Measurements from ENCODE around the gene GDI2. TPM values are rescaled to one million over a fixed set of nuclear protein-coding genes. Genes with fewer than 3 reads are reported as not detected.
"Not testable (repeated sequence)": the region's sequence is repeated elsewhere in the genome, so short reads cannot be mapped to it uniquely, and the experiment has no call there.

The GDI2 gene
- polyA plus RNA-seq, 3 donors = 334 to 363 (median 345) TPM

DNA sequence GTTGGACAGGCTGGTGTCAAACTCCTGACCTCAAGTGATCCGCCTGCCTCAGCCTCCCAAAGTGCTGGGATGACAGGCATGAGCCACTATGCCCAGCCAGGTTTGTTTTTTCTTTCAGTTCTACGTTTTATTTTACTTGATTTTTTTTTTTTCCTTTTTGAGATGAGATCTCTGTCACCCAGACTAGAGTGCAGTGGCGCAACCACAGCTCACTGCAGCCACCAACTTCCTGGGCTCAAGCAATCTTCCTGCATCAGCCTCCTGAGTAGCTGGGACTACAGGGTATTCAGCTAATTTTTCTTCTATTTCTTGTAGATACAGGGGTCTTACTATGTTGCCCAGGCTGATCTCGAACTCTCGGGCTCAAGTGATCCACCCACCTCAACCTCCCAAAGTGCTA, 24.3 kb downstream of the GDI2 start:
- DNase-seq (ENCODE audit: low read depth in 3 of 3, low spot score in 2 of 3) = no peak

DNA sequence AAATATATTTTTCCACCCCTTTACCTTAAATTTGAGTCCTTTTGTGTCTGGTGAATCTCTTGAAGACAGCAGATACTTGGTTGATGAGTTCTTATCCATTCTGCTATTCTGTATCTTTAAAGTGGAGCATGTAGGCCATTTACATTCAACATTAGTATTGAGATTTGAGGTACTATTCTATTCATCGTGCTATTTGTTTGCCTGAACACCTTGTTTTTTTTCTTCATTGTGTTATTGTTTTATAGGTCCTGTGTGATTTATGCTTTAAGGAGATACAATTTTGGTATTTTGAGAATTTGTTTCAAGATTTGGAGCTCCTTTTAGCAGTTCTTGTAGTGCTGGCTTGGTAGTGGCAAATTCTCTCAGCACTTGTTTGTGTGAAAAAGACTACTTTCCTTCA, 29.9 kb downstream of the GDI2 start:
- DNase-seq (ENCODE audit: low read depth in 3 of 3, low spot score in 2 of 3) = no peak

DNA sequence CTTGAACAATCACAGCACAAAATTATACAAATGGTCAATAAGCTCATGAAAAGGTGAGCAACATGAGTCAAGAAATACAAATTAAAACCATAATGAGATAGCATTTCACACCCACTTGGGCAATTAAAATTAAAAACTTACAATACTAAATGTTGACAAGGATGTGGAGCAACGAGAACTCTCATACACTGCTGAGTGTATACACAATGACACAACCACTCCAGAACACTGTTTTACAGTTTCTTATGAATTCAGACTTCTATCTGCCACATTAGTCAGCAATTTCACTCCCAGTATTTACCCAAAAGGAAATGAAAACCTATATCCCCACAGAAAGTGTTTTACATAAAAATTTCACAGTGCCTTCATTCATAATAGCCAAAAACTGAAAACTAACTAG, 31.1 kb downstream of the GDI2 start:
- DNase-seq (ENCODE audit: low read depth in 3 of 3, low spot score in 2 of 3) = no peak

DNA sequence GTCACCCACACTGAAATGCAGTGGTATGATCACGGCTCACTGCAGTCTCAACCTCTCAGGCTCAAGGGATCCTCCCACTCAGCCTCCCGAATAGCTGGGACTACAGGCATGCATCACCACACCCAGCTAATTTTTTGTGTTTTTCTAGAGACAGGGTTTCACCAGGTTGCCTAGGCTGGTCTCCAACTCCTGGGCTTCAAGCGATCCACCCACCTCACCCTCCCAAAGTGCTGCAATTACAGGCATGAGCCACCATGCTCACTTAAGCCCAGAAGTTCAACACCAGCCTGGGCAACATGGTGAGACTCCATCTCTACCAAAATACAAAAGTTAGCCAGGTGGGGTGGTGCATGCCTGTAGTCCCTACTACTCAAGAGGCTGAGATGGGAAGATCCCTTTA, 33.5 kb downstream of the GDI2 start:
- DNase-seq (ENCODE audit: low read depth in 3 of 3, low spot score in 2 of 3) = no peak

DNA sequence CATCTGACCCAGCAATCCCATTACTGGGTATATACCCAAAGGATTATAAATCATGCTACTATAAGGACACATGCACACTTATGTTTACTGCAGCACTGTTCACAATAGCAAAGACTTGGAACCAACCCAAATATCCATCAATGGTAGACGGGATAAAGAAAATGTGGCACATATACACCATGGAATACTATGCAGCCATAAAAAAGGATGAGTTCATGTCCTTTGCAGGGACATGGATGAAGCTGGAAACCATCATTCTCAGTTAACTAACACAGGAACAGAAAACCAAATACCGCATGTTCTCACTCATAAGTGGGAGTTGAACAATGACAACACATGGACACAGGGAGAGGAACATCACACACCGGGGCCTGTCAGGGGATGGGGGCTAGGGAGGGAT, 35.5 kb downstream of the GDI2 start:
- not testable (repeated sequence) for DNase-seq (ENCODE audit: low read depth in 3 of 3, low spot score in 2 of 3)

DNA sequence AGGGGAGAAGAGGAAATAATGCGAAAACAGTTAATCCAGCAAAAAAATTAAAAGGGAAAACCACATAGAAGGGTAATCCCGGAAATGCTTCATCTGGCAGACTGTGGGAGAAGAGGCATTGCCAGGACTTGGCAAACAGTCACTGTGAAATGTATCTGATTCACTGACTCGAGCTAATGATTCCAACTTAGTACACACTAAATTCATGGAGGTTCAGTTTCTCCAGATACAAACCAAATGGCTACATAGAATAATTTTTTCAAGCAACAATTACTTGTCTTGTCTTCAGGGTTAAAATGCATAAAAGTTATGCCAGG, 36.4 kb downstream of the GDI2 start:
- DNase-seq (ENCODE audit: low read depth in 3 of 3, low spot score in 2 of 3) = no peak

DNA sequence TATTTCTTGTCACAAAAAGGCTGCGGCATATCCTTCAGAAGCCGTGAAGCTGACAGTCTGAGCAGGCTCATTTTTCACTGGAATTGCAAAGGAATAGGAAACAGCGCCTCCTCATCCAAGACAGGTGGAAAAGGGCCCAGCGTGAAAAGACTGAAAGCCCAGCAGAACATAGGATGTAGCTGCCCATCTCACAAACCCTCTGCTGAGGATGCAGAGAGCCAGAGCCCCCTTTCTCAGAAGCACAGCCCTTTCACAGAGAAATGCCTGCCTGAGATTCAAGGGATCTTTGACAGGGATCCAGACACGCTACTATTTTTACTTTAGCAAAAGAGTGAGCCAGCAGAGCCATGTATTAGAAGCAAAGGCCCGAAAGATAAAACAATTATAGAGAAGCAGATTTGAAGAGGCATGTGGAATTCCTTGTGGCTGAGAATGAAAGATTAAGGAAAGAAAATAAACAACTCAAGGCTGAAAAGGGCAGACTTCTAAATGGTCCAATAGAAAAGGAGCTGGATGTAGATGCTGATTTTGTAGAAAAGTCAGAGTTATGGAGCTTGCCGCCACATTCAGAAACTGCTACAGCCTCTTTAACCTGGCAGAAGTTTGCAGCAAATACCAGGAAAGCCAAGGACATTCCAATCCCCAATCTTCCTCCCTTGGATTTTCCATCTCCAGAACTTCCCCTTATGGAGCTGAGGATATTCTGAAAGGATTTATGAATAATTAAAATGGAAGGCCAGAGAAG, 36.9 kb downstream of the GDI2 start:
- DNase-seq (ENCODE audit: low read depth in 3 of 3, low spot score in 2 of 3) = no peak

DNA sequence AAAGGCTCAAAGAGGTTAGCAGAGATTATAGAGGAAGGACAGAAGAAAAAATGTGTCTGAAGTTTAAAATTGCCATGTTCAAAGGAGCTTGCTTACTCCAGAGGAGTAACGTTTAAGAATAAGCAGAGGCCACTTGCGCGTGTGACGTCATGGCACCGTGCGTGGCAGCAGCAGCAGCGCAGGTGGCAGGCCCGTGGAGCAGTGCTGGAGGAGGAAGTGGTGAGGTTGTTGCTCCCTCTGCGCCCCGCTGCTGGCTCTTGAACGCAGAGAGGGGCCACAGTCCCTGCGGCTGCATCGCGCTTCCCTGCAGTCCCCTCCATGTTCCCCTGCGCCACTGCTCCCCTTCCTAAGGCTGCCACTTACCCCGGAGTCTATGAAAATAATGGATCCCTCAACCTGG, 37.5 kb downstream of the GDI2 start:
- no peak for DNase-seq (ENCODE audit: low read depth in 3 of 3, low spot score in 2 of 3)

DNA sequence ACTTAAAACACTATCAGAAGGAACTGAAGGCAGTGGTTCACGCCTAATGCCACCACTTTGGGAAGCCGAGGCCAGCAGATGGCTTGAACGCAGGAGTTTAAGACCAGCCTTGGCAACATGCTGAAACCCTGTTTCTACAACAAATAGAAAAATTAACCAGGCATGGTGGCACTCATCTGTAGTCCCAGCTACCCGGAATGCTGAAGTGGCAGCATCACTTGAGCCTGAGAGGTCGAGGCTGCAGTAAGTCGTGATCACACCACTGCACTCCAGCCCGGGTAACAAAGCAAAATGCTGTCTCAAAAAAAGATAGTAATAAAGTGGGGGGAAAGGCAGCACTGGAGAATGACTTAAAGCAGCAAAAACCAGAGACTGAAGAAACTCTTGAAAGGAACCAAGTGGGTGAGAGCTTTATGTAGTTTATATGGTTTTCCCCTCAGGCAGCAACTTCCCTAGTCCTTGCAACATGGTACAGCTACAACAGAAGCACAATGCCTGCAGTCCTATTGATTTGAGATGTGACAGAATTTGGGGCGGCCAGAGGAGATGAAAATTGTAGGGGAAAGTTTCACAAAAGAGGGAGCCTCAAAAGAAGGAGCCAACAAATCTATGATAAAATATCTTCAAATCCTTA, 38.1 kb downstream of the GDI2 start:
- DNase-seq (ENCODE audit: low read depth in 3 of 3, low spot score in 2 of 3) = no peak

DNA sequence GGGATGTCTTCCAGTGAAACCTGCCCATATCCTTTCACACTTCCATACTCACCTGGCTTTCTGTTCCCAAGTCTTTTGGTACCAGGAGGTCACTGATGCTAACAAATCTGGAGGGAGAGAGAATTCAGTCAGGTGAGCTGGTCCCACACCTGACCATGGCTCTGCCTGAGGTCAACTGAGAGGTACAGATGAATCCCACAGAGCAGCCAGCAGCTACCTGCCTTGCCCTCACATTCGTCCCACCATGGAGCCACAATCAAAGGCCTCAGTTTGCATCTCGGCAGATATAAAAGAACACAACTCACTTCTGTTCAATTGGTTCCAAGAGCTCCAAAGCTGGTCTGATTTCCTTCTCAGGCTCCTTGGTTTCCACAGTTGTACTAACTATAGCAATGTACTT, 47.0 kb downstream of the GDI2 start:
- no peak for DNase-seq (ENCODE audit: low read depth in 3 of 3, low spot score in 2 of 3)

DNA sequence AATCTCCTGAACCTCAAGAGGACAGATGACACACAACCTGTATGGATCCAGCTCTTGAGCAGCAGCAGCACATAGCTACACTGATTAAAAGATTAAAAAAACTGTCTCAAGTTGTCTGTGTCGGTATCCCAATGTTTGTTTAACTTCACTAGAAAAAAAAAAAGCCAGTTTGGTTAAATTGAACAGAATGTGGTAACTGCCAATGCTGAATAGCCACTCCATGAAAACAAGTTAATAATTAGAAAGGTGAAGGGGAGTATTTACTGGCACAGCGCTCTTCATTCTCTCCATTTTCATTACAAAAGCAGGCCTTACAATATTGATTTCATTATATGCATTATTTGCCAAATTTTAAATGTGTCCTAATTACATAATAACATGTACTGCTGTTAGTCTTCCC, 47.6 kb downstream of the GDI2 start:
- DNase-seq (ENCODE audit: low read depth in 3 of 3, low spot score in 2 of 3) = no peak

DNA sequence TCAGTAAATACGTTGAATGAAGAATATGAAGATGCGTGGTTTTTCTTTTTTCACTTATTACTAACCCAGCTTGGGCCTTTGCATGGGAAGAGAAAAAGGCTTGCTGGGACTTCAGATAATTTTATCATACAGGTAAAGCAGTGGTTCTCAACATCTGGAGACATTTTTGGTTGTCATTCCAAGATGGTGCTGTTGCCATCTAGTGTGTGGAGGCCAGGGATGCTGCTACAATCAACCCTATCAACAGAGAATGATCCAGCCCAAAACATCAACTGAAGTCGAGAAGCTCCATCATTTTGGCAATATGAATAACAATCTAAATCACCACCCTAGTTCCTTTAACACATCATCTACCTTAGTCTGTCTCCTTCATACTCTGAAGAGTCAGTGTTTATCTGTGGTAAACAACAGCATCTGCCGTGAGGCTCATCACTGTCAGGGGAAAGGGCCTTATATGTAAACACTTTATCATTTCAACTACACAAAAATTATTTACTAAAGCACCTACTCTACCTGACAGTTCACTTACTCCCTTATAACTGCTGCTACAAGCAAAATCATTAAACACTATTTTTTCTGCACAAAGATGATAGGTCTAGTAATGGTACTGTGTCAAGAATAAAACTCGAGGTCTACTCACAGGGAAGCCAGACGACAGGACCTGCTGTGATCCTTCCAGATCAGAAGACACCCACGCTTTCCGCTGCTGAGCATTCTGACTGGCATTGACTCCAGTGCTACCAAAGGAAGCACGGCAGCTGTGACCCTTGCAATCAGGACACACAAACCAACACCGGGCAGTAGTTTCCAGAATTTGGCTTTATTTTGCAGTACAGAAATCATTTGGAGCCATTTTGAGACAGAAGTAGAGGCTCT, 48.6 kb downstream of the GDI2 start:
- DNase-seq (ENCODE audit: low read depth in 3 of 3, low spot score in 2 of 3) = no peak

DNA sequence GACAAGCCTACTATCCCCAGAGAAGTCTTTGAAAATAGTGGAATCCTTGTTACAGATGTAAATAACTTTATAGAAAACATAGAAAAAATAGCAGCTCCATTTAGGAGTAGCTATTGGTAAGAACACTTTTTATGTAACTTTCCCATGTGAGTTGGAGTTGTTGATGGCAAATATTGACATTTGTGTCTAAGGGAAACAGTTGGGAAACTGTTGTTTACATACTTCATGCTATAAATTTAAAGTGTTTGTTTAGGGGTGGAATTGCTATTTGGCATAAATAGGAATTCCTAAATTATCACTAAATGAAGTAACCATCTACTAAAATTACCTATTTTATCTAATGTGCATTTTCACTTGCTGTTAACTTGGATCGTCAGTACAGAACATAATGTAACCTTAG, 50.7 kb downstream of the GDI2 start:
- DNase-seq (ENCODE audit: low read depth in 3 of 3, low spot score in 2 of 3) = no peak

DNA sequence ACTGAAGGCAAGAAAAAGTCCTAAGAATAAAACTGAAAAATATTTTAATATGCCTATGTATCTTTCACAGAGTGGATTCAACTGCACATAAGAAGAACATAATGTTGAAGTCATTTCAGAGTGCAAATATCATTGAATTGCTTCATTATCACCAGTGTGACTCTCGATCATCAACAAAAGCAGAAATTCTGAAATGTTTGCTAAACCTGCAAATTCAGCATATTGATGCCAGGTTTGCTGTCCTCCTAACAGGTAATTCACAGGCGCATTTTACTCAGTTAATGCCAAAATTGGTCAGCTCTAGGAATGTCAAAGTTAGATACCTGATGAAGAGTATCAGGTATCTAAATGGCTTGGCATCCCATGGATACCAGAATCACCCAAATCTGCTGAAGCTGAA, 52.0 kb downstream of the GDI2 start:
- no peak for DNase-seq (ENCODE audit: low read depth in 3 of 3, low spot score in 2 of 3)

DNA sequence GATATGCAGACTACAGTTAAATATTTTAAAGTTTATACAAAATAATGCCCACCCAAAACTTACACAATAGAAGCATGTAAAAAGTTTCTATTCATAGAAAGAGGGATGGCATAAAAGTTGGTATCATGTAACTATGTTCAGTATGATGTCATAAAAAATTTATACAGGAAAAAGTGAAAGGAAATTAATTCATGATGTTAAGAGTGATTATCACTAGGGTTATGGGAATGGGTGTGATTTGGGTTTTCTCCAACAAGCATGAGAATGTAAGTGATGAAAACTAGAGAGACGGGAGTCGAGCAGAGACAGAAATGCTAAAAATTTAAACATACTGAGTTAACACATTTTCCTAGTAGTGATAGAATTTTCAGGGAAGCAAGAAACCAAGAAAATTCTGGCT, 52.7 kb downstream of the GDI2 start:
- no peak for DNase-seq (ENCODE audit: low read depth in 3 of 3, low spot score in 2 of 3)

DNA sequence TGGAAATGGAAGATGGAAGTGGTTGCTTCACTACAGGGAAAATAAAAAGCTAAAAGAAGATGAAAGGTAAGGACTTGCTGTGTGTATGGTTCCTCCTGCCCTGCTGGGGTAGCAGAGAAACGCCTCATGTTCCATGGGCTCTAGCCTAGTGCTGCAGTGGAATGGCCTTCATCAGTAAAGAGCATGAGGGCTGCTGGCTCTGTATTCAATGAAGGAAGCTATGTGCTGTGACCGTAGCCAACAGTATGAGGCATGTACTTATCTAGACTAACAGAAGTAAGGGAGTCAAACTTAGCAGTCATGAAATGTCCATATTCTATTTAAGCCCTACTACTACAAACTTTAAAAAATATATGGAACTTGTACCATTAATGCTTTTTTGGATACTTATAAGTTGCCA, 54.3 kb downstream of the GDI2 start:
- no peak for DNase-seq (ENCODE audit: low read depth in 3 of 3, low spot score in 2 of 3)

DNA sequence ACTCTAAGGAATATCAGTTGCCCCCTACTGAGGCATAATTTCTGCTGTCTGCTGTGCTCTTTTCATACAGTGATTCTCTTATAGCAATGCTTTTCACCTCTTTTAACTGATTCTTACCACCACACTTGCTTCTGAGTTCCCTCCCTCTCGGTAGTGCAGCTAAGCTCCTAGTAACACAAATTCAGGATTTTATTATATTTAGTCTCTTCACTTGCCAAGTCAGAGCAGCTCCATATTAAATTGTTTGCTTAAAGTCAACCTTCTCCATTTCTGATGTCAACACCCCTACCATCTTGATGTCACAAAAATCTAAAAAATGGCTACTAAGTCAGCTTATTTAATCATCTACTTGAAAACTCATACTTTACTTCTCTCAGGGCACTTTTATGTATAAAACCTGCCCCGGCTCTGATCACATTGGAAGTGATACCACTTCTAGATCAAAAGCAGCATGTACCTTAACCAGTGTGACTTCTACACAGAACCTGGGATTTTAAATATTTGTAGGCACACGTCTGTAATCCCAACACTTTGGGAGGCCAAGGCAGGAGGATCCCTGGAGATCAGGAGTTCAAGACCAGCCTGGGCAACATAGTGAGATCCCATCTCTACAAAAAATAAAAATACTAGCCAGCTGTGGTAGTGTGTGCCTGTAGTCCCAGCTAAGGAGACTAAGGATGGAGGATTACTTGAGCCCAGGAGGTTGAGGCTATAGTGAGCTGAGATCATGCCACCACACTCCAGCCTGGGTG, 55.3 kb downstream of the GDI2 start:
- DNase-seq (ENCODE audit: low read depth in 3 of 3, low spot score in 2 of 3) = no peak

DNA sequence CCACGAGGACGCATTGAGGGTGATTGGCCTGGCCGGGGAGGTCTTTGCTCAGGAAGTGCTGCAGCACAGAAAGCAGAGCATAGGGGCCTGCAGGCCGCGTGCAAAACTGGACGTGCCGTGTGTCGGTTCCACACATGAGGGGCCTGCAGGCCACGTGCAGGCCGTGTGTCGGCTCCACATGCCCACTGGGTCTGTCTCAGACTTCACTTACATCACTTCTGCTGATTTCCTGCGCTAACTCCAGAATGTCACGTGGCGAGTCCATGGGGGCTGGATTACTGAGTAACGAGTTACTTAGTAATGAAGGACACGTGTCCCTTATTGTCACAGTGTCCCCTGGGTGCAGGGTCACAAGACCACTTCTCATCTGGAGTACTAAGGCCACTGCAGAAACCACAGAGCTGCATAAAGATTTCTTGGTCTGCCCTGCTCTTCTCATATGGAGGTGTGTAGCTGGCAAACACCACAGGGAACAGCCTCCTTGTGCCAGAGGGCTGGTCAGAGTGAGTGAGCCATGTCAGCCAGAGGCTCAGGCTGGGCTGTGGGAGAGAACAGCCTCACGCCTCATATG, 60.8 kb downstream of the GDI2 start:
- no peak for DNase-seq (ENCODE audit: low read depth in 3 of 3, low spot score in 2 of 3)

DNA sequence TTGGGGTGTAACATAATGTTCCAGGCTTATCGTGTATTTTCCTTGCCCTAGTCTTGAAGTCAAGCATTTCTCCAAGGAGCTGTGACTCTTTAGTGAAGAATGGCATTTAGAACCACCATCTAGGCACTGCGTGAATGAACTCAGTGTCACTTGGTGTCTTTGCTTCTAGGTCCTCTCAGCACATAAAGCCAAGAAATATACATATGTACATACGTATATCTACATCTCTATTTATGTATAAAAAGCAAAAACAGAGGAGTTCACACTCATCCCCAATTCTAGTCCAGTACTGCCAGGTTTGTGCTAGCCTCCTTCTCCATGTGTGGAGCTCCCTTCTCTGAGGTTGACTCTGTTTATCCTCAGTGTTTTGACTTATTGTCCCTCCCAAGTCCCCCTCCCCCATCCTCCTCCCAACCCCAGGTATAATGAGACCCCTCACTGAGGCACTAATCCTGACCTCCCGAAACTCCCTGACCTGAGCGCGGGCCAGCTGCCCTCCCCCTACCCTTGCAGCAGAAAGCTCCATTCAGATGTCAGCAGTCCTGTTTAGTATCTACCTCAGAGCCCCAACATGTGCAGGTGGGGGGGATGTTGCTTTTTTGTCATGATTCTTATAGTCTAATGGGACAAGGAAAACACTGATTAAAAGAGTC, 61.5 kb downstream of the GDI2 start:
- DNase-seq (ENCODE audit: low read depth in 3 of 3, low spot score in 2 of 3) = no peak

DNA sequence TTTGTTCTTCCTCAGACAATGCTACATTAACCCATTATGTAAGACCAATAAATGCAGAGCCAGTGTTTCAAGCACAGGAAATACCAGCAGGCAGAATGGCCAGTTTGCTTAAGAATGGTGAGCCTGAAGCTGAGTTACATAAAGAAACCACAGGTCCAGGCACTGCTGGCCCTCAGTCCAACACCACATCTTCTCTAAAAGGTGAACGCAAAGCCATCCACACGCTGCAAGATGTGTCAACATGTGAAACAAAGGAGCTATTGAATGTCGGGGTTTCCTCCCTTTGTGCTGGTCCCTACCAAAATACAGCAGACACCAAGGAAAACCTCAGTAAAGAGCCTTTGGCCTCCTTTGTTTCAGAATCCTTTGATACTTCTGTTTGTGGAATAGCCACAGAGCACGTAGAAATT, 64.8 kb downstream of the GDI2 start:
- DNase-seq (ENCODE audit: low read depth in 3 of 3, low spot score in 2 of 3) = no peak

Measured in right renal cortex interstitium (tissue), 3 donors.